ENCODE results near the gene STMN1.
"Not testable (repeated sequence)": the region's sequence is repeated elsewhere in the genome, so short reads cannot be mapped to it uniquely, and the experiment has no call there.

STMN1 gene

DNA sequence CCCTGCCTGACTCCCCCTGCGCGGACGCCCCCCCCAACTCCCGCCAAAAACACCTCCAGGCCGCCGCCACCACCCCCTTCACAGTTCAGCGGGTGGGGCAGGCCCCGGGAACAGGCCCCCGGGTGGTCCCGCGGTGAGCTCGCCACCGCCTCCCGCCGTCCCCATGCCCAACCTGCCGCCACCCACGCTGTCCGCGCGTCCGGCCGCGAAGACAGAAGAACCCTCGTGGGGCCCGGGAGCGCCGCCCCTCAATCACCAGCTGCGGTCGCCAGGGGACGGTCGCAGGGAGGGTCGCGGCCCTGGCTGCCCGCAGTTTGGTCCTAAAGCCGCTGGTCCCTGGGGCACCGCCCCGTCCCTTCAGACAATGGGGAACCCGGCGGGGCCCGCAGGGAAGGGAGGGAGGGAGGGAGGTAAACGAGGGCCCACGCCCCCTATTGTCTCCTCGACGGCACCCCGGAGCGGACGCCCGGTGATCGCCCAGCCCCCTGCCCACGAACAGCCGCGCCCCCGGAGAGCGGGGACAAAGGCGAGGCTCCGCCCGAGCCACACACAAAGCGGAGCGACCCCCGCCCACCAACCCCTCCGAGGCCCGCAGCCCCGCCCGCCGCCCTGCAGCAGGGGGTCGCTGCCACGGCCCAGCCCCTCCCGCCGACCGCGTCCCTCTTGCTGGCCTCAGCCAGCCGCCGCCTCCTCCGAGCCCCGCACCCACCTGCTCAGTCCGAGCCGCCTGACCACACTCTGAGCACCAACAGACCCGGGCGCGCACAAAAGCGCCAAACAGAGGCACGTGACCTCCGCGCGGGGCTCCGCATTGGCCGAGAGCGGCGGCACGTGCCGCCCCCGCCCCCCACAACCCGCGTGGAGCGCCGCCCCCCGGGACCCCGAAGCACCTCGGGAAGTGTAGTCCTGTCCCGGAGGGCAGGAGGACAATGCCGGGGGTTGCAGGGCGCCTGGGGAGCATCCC, at the start of gene STMN1:
STMN1 (minus strand) TSS at position 740 of the 964 bp plus-strand sequence. CDS start 1,743 bp downstream, outside the sequence.
- DNase-seq = peak; percentile 96

DNA sequence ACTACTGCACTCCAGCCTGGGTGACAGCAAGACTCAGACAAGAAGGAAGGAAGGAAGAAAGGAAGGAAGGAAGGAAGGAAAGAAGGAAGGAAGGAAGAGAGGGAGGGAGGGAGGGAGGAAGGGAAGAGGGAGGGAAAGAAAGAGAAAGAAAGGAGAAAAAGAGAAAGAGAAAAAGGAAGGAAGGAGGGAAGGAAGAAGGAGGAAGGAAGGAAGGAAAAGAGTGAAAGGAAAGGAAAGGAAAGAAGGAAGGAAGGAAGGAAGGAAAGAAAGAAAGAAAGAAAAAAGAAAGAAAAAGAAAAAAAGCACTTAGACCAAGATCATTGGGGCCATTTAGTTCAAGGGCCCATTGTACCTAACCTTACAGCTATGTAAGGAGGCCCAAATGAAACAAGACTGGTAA, 49.3 kb upstream of the STMN1 start:
- no peak for DNase-seq

DNA sequence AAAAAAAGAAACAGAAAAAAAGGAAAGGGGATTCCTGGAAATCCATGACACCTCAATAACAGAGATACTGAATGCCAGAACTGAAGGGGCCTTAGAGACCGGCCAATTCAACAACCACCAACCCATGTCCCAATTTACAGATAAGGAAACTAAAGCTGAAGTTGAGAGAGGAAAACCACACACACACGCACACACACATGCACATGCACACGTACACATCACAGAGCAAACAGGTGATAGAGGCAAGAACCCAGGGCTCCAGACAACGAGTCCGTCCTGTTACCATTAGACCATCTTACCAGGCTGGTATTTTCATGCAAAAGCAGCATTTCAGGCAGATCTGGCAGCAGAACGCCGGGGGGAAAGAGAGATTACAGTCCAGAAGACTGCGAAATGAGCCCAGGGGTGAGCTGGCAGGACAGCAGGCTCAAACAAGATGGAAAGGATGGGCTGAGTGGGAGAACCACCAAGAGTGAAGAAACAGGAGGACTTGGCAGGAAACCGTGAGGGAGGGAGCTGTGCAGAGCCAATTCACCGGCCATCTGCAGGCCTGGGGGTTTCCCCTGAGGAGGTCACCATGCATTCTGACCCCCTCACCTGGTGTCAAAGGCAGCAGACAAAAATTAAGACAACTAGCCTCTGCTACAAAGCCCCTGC, 48.2 kb upstream of the STMN1 start:
- no peak for DNase-seq

DNA sequence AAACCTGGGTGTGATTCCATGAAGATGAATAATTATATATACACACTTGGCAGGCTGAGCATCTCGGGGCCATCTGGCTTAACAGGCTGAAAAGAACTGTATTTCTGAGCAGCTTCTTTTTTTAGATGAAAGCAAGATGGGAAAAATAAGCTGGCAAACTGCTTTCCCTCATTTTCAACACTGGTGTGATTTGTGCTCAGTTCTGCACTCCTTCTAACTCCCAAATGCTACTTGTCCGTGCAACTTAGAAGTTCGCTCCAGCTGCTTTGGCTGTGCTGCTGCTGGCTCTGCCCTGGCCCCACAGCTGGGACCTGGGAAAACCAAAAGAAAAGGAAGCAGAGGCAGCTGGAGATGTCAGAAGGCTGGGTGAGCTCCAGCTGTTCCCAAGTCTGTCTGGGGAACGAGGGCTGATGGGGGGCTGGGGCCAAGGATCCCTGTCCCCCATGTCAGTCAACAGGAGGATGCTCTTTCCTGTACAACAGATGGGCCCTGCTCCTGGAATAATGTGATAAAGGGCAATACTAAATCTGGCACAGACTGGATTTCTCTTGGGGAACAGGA, 46.7 kb upstream of the STMN1 start:
- DNase-seq = no peak

DNA sequence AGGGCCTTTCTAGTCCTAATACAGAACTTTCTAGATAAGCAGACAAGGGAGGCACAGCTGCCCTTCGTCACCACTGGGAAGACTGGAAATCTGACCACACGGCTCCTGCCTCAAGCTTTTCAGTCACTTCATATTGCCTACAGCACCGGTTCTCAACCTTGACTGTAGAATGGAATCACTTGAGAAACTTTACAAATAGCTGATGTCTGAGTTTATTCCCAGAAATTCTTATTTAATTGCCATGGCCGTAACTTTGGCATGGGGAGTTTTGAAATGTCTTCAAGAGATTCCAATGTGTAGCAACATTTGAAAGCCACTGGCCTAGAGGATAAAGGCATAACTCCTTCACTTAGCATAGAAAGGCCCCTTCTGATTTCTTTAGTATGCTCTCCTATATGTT, 42.4 kb upstream of the STMN1 start:
- DNase-seq = no peak

DNA sequence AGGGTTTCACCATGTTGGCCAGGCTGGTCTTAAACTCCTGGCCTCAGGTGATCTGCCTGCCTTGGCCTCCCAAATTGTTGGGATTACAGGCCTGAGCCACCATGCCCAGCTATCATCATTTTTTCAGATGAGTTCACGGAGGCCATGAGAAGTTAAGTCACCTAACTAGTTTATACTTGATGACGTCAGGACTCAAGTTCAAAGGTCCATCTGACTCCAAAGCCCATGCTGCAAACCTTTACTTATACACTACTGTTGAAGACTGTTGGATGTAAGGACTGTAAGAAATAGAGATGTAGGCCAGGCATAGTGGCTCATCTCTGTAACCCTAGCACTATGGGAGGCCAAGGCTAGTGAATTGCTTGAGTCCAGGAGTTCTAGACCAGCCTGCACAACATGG, 40.8 kb upstream of the STMN1 start:
- DNase-seq = no peak

DNA sequence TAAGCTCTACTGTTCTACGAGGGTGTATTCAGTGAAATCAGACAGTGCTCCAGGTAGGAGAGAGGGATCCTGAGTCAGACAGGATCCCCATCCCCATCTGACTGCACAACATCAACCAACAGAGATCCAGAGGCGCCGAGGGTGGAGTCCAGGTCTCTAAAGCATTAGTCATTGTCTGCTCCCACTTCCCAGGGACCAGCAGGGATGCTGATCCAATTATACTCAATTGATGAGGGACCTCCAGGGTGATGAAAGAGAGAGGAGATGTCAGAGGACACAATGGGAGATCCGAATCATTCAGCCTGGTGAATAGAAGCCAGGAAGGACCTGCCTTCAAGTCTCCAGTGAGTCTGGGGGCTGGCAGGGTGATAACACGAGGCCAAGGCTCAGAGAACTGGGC, 39.5 kb upstream of the STMN1 start:
- no peak for DNase-seq

DNA sequence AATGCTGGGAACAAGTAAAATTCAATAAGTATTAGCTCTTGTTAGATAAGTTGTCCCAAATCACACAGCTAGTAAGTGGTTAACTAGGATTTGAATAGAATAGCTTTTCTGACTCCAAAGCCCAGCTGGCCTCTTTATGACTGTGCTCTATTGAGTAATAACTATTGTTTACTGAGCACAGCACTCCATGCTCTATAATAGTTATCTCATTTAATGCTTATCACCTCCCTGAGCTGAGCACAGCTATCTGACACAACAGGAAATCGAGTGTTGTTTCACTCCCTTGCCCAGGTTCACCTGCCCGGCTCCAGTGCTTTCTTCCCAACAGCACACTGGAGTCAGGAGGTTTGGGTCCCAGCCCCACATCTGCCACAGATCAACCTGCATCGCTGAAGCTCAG, 38.8 kb upstream of the STMN1 start:
- DNase-seq = no peak

DNA sequence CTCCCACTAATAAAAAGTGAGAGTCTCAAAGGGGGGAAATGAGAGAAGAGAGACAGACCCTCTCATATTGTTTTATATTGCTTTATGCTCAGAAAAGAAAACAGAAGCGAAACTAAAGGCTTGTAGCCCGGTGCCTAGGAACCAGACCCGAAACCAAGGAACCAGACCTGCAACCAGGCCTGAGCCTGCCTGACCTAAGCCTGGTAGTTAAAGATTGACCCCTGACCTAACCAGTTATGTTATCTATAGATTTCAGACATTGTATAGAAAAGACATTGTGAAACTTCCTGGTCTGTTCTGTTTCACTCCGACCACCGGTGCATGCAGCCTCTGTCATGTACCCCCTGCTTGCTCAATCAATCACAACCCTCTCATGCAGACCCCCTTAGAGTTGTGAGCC, 37.3 kb upstream of the STMN1 start:
- not testable (repeated sequence) for DNase-seq

DNA sequence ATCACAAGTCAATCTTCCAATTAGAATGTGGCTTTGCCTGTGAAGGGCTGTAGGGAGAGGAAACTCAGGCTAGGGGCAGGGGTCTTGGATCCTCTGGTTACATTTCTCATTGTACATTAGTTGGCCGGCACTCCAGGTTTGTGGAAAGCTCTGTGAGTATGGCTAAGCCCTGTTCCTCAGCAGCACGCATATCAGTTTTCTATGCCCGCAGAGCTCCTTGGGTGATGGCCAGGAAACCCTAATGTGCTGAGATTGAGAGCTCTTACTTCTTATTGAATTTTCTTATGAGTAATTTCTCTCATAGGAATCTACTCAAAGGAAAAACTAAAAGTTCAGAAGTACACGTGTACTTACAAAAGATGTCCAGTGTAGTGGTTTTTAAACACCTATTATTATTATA, 30.7 kb upstream of the STMN1 start:
- no peak for DNase-seq

DNA sequence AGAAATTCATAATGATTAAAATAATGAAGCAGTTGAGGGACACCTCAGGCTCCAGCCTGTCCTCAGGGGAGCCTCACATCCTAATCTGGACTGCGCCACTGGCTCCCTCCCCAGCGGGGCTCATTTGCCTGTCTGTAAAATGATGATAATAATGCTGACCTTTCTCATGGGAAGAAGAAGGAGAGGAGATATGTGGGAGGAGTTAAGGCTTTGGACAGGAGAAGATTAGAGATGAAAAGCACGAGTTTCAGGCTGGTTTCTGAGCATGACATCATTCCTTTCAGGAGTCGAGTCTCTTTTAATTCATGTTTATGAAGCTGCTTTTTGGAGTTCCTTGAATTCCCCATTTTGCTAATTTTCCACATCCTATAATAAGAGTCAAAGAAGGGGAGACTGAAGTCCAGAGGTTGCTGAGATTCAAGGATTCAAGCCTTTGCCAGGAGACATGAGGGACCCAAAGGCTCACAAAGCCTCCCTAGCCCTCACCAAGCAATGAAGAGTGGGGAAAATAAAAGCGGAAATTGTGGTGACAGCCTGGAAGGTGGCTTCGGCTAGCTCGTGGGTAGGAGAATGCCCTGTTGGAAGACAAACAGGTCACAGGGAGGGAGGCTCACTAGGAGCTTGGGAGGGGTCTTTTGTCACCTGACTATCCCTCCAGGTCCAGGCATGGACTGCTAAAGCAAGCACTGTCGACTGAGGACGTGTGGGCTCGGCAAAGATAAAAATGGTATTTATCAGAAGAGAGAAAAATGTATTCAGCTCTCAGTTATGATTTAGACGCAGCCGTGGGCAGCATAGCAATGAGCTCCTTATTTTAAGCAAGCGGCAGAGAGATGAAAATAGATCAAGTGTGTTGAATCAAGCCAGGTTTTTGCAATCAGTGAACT, 27.5 kb upstream of the STMN1 start:
- no peak for DNase-seq

DNA sequence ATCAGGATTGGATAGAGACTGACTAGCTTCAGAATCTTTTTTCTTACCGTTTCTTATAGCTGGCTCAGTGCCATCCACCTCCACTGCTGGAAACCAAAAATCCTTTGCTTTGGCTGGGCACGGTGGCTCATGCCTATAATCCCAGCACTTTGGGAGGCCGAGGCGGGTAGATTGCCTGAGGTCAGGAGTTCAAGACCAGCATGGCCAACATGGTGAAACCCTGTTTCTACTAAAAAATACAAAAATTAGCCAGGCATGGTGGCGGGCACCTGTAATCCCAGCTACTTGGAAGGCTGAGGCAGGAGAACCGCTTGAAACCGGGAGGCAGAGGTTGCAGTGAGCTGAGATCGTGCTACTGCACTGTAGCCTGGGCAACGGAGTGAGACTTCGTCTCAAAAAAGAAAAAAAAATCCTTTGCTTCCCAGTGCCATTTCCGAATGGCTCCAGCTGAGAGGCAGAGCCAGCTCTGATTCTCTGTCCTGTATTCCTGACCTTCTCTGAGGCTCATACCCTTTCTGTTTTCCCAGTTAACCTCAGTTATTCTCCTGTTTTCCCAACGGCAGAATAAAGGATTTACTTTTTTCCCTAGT, 26.7 kb upstream of the STMN1 start:
- not testable (repeated sequence) for DNase-seq

DNA sequence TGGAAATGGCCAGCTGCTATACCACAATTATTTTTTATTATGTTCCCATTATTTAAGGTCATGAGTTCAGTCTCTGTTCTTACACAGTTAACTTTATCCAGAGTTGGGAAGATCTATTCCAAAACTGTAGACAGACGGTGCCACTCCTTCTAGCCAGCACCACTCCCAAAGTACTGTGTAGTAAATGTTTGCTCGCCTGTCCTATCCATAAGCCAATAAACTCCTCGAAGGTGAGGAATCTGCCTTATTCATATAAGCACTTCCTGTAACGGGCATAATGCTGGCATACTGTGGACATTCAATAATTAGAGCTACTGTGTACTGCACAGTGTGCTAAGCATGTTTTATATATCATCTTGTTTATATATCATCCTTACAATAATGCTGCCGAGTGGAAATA, 26.1 kb upstream of the STMN1 start:
- DNase-seq = no peak

DNA sequence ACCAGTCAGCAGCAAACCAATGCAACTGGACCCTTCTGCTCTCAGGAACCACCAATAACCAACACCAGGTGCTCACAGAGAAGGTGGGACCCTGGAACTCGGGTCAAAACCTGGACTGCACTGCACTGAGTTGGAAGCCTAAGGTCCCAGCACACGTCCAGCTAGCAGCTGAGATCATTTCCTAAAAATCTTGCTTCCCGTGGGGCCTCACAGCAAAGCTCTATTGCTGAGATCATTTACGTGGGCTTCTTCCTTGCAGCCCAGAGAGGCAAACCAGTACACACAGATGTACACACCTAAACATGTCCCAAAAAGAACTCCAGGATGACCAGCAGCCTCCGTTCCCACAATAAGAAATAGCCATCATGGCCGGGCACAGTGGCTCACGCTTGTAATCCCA, 22.8 kb upstream of the STMN1 start:
- no peak for DNase-seq

DNA sequence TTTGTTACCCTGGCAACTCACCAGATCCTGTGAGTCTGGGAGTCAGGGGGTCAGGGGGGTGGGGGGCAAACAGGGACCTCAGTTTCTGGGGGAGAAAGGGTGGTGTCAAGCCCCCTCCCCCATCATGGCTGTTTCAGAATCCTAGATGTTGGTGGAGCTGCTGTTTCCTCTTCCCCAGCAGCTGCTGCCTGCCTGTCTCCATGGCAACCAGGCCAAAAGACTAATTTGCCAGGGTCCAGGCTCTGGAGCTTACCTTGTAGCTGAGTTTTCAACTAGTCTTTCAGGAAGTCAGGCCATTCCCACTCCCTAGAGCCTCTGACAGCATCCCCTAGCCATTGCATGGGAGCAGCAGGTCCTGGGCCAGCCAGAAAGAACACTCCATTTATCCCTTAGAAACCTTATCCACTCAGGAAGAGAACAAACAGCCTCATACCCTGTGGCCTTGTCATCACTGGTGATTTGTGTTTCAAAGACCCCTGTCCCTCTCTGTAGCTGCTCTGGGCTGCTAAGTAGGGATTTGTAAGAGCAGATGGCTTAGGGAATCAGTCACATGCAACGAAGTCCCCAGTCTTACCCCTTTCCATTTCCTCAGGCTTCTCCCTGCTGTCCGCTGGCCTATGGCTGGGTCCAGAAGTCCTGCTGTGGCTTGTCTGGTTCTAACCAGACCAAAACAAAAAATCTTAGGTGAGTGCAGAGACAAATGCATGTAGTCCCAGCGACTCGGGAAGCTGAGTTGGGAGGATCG, 21.5 kb upstream of the STMN1 start:
- no peak for DNase-seq

DNA sequence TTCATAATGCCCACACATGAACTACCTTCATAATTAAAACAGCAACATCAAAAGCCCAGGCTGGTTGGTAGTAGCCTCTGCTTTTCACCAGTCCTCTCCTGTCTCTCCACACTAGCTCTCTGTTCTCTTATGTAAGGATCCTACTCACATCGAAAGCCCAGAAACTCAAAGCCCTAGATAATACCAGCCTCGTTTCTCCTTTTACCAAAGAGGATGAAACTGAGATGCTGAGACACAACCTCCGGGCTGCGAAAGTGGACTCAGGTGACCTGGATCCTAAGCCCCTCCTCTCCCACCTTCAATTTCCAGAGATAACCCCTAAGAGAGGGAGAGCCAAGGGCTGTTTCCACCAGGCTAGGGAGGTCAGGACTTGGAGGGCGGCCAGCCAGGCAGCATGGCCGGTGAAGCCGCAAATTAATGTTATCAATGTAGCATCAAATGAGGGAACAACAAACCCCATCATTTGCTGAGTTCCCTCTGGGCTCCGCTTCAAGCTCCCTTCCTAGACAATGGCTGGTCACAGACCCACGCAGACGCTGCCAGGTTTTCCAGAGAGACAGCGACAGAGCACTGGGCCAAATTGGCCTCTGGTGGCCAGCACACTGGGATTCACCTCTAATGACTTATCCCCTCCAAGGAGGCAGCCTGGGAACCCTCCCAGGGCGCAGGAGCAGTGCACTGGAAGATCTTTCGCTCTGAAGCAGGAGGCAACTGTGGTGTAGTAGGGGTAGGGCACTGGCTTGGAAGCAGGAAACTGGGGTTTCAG, 20.7 kb upstream of the STMN1 start:
- DNase-seq = no peak

DNA sequence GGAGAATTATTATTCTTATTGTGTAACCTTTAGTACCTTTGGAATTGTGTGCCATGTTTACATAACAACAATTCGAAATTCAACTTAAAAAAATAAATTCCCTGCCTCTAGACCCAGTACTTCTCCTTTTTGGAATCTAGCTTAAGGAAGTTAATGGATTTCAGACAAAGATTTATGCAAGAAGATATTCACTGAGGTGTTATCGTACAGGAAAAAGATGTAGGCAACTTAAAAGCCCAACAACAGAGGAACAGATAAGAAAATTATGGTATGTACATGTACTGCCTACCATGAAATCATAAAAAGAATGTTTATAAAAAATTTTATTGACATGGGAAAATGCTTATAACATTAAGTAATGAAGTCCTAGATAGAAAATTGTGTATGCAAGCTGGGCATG, 18.2 kb upstream of the STMN1 start:
- DNase-seq = no peak

DNA sequence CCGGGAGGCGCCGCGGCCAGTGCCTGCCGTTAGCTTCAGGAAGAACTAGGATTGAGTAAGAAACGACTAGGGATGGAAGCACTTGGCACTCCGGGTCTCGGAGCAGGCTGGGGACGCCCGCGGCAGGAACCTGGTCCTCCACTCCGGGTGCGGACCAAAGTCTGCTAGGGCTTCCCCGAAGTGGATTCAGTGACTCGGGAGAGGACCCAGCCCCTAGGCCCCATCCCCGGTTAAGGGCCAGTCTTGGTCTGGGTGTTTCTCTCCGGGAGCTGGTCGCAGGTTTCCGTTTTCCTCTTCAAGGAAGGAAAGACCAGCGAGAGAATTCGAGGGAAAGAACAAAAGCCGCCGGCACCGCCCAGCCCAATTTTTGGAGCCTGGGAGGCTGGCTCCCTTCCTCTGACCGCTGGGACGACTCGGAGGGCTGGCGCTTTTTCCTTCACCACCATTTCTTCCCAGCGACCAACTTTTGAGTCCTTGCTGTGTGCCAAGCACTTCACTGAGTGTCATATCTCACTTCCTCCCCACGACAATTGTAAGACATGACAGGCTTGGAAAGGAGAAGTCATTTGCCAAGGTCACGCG, 16.8 kb upstream of the STMN1 start:
- peak; percentile 52 for DNase-seq

DNA sequence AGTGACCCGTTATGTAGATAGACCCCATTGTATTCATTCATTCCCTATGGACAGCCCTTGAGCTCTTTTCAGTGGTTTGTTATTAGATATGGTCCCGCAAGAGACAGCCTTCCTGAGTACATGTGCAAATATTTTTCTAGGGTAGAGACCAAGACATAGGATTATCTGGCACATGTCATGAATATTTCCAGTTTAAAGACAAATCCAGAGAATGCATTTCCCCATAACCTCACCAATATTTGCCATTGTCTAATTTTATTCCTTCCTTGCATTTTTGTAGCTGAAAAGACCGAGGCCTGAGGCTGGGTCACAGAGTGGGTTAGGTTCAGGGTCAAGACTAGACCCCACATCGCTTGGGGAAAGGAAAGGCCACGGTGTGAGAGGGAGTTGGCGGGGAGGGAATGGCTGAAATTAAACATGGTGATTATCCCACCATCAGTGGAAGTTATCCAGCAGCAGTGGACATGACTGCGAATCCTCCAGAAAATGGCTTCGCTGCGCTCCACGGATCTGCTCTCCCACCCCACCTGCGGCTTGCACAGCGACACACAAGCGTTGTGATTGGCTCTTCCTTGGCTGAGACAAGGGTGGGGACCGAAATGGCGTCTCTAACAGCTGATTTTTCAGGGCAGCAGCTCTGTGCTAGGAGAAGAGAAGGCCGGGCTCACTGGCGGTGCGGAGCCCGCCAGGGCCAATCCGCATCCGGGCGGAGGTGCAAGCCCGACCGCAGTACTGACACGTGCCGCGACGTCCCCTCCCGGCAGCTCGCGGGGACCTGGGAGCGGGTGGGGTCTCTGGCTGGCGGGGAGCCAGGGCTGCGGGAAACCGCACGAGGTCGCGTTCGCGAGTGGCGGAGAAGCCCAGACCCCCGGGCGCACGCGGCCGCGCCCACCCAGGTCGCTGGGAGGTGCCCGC, 16.1 kb upstream of the STMN1 start:
- DNase-seq = peak; percentile 47

All from EL (cell line).